Right cardiac atrium (tissue), 5 donors: Measurements from ENCODE around the gene NOP56. TPM values are rescaled to one million over a fixed set of nuclear protein-coding genes. Genes with fewer than 3 reads are reported as not detected.

Experiments used
- ATAC-seq, 2 donors: fragments of 200-7000 bp; cut with Tn5 transposase; one replicate each; pipeline versions ENCODE4 v1.8.0 to v1.9.1; 2020; ENCODE audit warnings: moderate library complexity in 2 of 2, mild to moderate bottlenecking in 1 of 2
- DNase-seq, 3 donors: peaks; one replicate each; pipeline ENCODE4 v3.0.0-alpha.2; 2020
- H3K27ac ChIP-seq: one replicate; pipeline ENCODE4 v1.5.1; 2013; ENCODE audit warnings: mild to moderate bottlenecking, low read length, control low read depth, moderate library complexity
- H3K27me3 ChIP-seq: one replicate; pipeline ENCODE4 v1.6.1; 2013; ENCODE audit not compliant: control insufficient read depth, insufficient read depth
- H3K4me1 ChIP-seq: one replicate; pipeline ENCODE4 v1.6.1; 2013; ENCODE audit warnings: low read length; ENCODE audit not compliant: control insufficient read depth, insufficient read depth
- H3K4me3 ChIP-seq: one replicate; pipeline ENCODE4 v1.5.1; 2013; ENCODE audit warnings: low read length, control low read depth
- H3K9me3 ChIP-seq: one replicate; pipeline ENCODE4 v1.6.1; 2013; ENCODE audit warnings: low read length; ENCODE audit not compliant: control insufficient read depth
- WGBS: extraction: QIAGEN DNeasy Blood & Tissue Kit; methylation state at CpG from one replicate; pipeline ENCODE4 v1.1.7; 2013; 5-methylcytosine and 5-hydroxymethylcytosine counted together
- intact Hi-C, 4 donors: fragments of 100-400 bp; cut with DNase I; formaldehyde crosslinking; loops; one replicate each; pipeline versions ENCODE4 v1.11.0 to v1.14.0; 2022 to 2023
- long read RNA-seq, 4 donors: library from polyadenylated mRNA; unstranded; transcript quantifications; one replicate each; pipeline ENCODE4 v2.0.0, GENCODE V29; 2020 to 2021
- polyA plus RNA-seq: library from polyadenylated mRNA; stranded (reverse); fragments of 200-250 nt; gene quantifications from one replicate; pipeline ENCODE4 v1.2.3, GENCODE V29; 2013
- total RNA-seq, 4 donors: library from RNA; stranded (reverse); fragmentation: NEBNext Ultra II Directional; extraction: Animal tissue kit (Norgen Biotek cat#: 25700); gene quantifications; one replicate each; pipeline ENCODE4 v1.2.1, GENCODE V29; 2021
- donor health status: healthy with polysubstance abuse.
- donor health status: DM: no; HTN: yes; CAD: no.
- donor health status: DM: no; HTN: no; CAD: no.
- donor health status: DM: no; HTN: yes; CAD: no; lungs with severe emphysema.
- donor health status: DM: yes; HTN: yes; CAD: no.

The NOP56 gene, protein sequence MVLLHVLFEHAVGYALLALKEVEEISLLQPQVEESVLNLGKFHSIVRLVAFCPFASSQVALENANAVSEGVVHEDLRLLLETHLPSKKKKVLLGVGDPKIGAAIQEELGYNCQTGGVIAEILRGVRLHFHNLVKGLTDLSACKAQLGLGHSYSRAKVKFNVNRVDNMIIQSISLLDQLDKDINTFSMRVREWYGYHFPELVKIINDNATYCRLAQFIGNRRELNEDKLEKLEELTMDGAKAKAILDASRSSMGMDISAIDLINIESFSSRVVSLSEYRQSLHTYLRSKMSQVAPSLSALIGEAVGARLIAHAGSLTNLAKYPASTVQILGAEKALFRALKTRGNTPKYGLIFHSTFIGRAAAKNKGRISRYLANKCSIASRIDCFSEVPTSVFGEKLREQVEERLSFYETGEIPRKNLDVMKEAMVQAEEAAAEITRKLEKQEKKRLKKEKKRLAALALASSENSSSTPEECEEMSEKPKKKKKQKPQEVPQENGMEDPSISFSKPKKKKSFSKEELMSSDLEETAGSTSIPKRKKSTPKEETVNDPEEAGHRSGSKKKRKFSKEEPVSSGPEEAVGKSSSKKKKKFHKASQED
- 10 to 100 TPM; 57.9 to 69.2 (median 63.8) TPM for total RNA-seq
- 40.9 TPM for polyA plus RNA-seq
- long read RNA-seq, donor 1, transcript NOP56-201 (12 exons, 2,400 nt): major isoform, 31 of 52 reads
- long read RNA-seq, donor 1, partial matches to known transcripts: 10 of 52 reads
- long read RNA-seq, donor 1, other reads (novel, unspliced or antisense): 7 of 52 reads
- long read RNA-seq, donor 2, transcript NOP56-201 (12 exons, 2,400 nt): major isoform, 21 of 28 reads
- long read RNA-seq, donor 2, partial matches to known transcripts: 1 of 28 reads
- long read RNA-seq, donor 2, other reads (novel, unspliced or antisense): 5 of 28 reads
- long read RNA-seq, donor 3, transcript NOP56-201 (12 exons, 2,400 nt): major isoform, 27 of 83 reads
- long read RNA-seq, donor 3, partial matches to known transcripts: 37 of 83 reads
- long read RNA-seq, donor 3, other reads (novel, unspliced or antisense): 19 of 83 reads
- long read RNA-seq, donor 4, transcript NOP56-201 (12 exons, 2,400 nt): major isoform, 26 of 33 reads
- long read RNA-seq, donor 4, partial matches to known transcripts: 0 of 33 reads
- long read RNA-seq, donor 4, other reads (novel, unspliced or antisense): 7 of 33 reads

DNA sequence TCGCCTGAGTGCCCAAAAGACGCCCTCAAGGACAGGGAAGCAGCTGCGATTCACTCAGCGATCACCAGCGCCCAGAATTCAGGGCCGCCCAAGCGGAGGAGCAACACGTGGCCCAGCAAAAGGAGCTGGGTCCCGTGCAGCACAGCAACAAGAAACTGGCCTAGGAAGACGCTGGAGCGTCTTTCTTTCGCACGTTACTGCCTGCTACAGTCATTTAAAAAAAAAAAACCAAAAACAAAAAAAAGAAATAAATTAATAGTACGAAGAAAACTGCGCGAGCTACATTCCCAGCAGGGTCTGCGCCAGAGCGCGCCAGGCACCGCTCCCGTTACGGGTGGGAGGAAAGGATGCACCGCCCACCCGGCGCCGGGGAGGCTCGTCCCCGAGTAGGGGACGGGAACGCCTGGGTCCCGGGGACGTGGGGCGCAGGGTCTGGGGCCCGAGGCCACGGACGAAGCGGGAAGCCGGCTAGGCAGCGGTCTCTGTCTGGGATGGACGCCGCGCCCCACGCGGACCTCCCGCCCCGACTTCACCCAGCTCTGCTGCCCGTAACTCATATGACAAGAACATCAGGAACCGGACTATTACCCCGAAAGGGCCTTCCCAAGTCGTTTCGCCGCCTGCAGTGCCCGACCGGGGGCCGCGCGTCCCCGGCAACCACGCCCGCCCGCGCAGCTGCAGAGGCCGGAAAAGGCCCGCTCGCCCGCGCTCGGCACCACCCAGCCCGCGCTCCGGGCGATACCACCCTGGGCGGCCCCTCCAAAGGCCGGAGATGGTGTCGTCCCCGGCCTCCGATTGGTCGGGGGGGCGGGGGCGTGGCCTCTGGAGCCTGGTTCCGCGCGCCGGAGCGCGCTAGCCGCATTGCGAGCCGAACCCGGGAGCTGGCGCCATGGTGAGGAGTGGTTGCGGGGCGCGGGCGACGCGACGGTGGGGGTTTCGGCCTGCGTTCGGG lies at the start of gene NOP56:
NOP56 (plus strand) TSS at position 861 of the 952 bp plus-strand sequence; CDS start at position 890, 29 bp downstream.
- WGBS: under 1% methylated on average over 101 of the region's 101 CpGs
- H3K4me3 ChIP-seq: peak within 1 kb of the TSS; percentile 57
- ATAC-seq: peak; percentile 98
- peak; percentile 92 to 98 (median 97) for DNase-seq
- H3K27ac ChIP-seq: peak within 1 kb of the TSS; percentile 87
- peaks cover 3% of the 10 kb centered on the region for H3K4me1 ChIP-seq
- no peaks in the 10 kb centered on the region for H3K27me3 ChIP-seq
- H3K9me3 ChIP-seq: no peaks in the 10 kb centered on the region
- intact Hi-C loops: no loop called here

DNA sequence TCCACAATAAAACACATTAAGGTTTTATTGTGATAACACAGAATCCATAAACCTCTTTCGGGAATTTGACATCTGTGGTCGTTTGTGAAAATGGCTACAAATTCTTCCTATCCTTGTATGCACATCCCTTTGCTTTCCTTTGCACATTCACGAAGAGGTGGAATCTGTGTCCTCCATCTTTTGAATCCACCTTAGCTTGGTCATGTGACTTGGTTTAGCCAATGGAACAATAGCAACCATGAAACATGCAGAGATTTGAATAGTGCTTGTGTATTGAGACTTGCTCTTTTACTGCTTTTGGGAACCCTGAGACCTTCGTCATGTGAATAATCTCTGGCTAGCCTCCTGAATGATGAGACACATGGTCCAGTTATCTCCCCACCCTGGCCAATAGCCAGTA lies 49.7 kb upstream of the NOP56 start:
- H3K4me3 ChIP-seq: no peak overlapping the region
- no peak for DNase-seq
- H3K9me3 ChIP-seq: peaks cover 2% of the 10 kb centered on the region
- 82% methylated on average over 4 of the region's 4 CpGs for WGBS
- H3K27me3 ChIP-seq: no peaks in the 10 kb centered on the region
- no peak for ATAC-seq
- H3K4me1 ChIP-seq: no peaks in the 10 kb centered on the region
- H3K27ac ChIP-seq: no peak overlapping the region
- intact Hi-C loops: no loop called here

DNA sequence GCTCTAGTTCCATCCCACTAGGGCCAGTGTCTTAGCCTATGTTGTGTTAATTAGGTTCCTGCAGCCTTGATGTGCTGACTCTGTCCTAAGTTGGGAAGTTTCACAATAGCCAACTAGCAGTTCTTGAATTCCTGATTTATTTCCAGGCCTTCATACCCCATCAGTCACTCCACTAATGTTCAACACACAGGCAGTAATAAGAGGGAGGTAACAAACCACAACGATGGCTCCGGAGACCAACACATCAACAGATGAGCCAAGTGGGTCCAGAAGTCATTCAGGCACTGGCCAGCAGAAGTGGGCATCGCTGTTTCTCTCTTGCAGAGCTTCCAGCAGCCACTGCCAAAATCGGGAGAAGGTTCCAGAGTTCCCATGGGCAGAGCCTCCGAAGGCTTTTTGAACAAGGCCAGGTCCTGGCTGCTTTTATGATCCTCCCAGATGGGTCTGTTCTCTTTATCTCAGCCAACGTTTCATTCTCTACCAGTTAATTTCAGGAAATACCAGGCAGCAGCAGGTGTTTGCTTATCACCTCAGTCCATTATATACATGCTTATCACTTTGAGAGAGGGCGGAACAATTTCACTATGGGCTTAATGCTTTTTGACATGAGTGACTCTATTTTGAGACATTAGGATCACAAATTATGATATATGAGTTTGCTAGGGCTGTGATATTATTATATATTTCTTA lies 48.5 kb upstream of the NOP56 start:
- Histone ChIP-seq H3K27ac (no peak overlapping the region), H3K4me1 (no peaks in the 10 kb centered on the region), H3K27me3 (no peaks in the 10 kb centered on the region), H3K9me3 (peaks cover 2% of the 10 kb centered on the region), H3K4me3 (no peak overlapping the region)
- 61% methylated on average over 7 of the region's 7 CpGs for WGBS
- no peak for ATAC-seq
- no peak for DNase-seq
- intact Hi-C loops: no loop called here

DNA sequence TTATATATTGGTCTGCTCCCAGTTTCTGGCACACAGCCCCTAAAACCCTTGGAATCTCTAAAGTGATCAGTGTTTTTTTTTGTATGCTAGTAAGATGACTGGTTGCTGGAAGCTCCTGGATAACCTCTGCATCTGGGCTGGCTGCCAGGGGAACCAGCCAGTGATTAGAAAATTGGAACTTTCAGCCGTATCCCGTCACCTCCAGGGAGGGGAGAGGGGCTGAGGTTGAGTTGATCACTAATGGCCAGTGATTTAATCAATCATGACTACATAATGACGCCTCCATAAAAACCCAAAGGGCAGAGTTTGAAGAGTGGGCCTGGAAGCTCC lies 48.0 kb upstream of the NOP56 start:
- Histone ChIP-seq H3K9me3 (peaks cover 2% of the 10 kb centered on the region), H3K27me3 (no peaks in the 10 kb centered on the region), H3K4me1 (no peaks in the 10 kb centered on the region), H3K4me3 (no peak overlapping the region), H3K27ac (no peak overlapping the region)
- DNase-seq (no peak), ATAC-seq (no peak)
- intact Hi-C loops: no loop called here
- 38% methylated on average over 3 of the region's 3 CpGs for WGBS

DNA sequence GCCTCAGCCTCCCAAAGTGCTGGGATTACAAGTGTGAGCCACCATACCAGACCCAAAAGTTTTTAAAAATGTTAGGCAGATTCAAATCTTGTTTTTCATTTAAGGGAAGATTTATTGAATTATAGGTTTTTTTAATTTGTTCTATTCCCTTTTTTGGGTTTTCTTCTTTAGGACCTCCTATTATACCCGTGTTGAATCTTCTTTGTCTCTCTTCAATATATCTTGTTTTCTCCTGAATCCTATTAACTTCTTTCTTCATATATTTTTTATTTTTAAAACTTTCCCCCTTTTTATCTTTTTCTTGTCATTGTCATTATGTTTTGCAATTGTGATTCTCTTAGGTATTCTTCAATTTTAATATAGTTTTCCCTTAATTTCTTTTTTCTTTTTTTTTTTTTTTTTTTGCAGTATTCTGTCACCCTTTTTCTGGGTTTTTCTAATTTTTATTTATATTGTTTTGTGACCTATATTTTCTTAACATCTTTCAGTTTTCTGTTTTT lies 45.9 kb upstream of the NOP56 start:
- Histone ChIP-seq H3K27me3 (no peaks in the 10 kb centered on the region), H3K27ac (no peak overlapping the region), H3K4me3 (no peak overlapping the region), H3K4me1 (no peaks in the 10 kb centered on the region), H3K9me3 (peaks cover 2% of the 10 kb centered on the region)
- DNase-seq (no peak), ATAC-seq (no peak)
- 93% methylated on average over 1 of the region's 1 CpG for WGBS
- intact Hi-C loops: no loop called here

DNA sequence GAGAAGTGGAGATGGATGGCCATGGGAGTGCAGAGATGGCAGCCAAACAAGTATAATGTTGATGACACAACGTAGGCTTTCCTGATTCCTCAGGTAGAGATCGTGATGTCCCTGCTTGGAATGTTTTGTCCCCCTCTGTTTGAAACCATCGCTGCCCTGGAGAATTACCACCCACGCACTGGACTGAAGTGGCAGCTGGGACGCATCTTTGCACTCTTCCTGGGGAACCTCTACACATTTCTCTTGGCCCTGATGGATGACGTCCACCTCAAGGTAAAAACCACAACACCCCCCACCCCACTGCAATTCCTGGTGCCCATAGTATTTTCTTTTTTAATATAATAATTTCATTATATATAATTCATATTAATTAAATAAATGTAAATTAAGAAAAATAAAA lies 42.1 kb upstream of the NOP56 start:
- 75% methylated on average over 6 of the region's 6 CpGs for WGBS
- Histone ChIP-seq H3K9me3 (peaks cover 2% of the 10 kb centered on the region), H3K4me3 (no peak overlapping the region), H3K27ac (no peak overlapping the region), H3K4me1 (no peaks in the 10 kb centered on the region), H3K27me3 (no peaks in the 10 kb centered on the region)
- ATAC-seq: no peak
- DNase-seq: no peak
- intact Hi-C loops: no loop called here

DNA sequence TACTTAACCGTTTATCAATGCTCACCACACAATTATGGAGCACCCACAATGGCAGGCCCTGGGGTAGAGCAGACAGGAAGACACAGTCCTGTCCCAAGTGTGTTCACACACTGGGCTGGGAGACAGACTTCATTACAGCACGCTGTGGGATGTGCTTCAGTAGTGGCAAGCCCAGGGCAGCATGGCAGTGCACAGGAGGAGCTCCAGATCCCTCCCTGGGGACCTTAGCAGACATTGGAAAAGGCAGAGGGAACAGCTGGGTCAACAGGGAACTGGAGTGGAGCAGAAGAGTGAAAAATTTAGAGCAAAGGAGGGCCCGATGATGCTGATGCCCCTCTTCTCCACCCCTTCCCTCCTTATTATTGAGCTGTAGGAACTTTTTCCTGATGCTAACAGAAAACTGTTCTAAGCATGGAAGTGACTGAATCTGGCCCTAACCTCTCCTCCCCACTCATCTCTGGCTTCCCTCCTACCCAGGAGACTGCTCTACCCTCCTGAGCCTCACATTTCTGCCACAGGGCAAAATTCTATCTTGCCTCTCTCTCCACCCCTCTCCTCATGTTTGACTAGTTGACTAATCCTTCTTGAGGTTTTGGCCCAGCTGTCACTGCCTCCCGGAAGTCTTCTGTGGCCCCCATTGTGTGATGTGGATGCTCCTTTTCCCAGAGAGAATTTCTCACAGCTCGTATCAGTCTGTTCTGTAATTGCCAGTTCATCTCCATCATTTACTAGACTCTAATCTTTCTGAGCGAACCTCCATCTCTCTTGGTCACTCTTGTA lies 41.3 kb upstream of the NOP56 start:
- 67% methylated on average over 6 of the region's 6 CpGs for WGBS

DNA sequence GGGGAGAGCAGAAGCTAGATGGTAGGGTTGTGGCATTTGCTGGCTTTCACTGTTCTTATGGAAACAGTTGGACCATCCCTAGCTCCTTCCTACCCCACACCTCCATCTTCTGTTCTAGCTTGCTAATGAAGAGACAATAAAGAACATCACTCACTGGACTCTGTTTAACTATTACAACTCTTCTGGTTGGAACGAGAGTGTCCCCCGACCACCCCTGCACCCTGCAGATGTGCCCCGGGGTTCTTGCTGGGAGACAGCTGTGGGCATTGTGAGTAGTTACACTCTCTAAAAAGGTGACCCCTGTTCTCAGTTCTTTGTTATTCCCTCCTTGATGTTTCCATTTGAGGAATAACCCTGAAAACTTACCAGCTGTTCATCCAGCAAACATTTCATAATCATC lies 40.4 kb upstream of the NOP56 start:
- H3K4me3 ChIP-seq: no peak overlapping the region
- no peak overlapping the region for H3K27ac ChIP-seq
- H3K27me3 ChIP-seq: no peaks in the 10 kb centered on the region
- WGBS: 93% methylated on average over 3 of the region's 3 CpGs
- H3K4me1 ChIP-seq: no peaks in the 10 kb centered on the region
- no peaks in the 10 kb centered on the region for H3K9me3 ChIP-seq
- DNase-seq: no peak
- no peak for ATAC-seq
- intact Hi-C loops: no loop called here

More for the DNA sequence above, 41.3 kb upstream of the NOP56 start:
- Histone ChIP-seq H3K27me3 (no peaks in the 10 kb centered on the region), H3K9me3 (no peaks in the 10 kb centered on the region), H3K4me3 (no peak overlapping the region), H3K27ac (no peak overlapping the region), H3K4me1 (no peaks in the 10 kb centered on the region)
- intact Hi-C loops: no loop called here
- DNase-seq: no peak
- ATAC-seq: no peak

DNA sequence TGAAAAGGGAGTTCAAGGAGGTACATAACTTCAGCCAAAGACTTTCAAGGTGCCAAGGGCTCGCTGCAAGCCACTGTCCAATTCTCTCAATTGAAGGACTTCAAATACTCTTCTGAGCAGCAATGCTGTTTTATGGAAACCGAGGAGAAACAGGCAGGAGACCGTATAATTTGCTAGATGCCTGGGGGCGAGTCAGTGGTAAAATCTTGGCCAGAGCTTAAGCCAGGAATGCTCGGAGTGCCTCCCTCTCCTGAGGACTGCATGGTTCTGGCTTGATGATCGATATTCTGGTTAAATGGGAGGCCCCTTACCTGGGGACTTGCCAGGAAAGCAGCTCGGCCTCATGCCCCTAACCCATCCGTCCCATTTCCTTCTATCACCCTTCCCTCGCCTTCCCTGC lies 35.8 kb upstream of the NOP56 start:
- ATAC-seq (no peak), DNase-seq (no peak)
- Histone ChIP-seq H3K9me3 (no peaks in the 10 kb centered on the region), H3K4me3 (no peak overlapping the region), H3K27ac (no peak overlapping the region), H3K4me1 (no peaks in the 10 kb centered on the region), H3K27me3 (no peaks in the 10 kb centered on the region)
- intact Hi-C loops: no loop called here
- 71% methylated on average over 9 of the region's 9 CpGs for WGBS
